Measurements from ENCODE around the gene ZNF341. TPM values are rescaled to one million over a fixed set of nuclear protein-coding genes. Genes with fewer than 3 reads are reported as not detected.

The ZNF341 gene
- total and polyA plus RNA-seq, 9 of the 15 experiments (the other 6 are each of a cell fraction or from before 2014, with no cell fraction given) = 0.08 to 2.6 (median 1.0) TPM

GRCh38 chr20:33686100-33686983 lies 45.5 kb upstream of the ZNF341 start, which contains the start of gene E2F1 (continued):
- TF ChIP-seq ZNF778 (CRISPR knock-in tag; IDR thresholded peaks at IDR 0.05) (no peak), MCM7 (IDR thresholded peaks at IDR 0.05) (no peak), ZNF644 (tag; IDR thresholded peaks at IDR 0.05; ENCODE audit: low read depth) (no peak), ATF3 (IDR thresholded peaks at IDR 0.05) (no peak), ATF3 (CRISPR knock-in tag; conservative IDR thresholded peaks at IDR 0.05) (peak; percentile 23; the same call in 1 of the 2 replicates), MXD1 (CRISPR knock-in tag; IDR thresholded peaks at IDR 0.05; ENCODE audit: borderline replicate concordance, poor library complexity, severe bottlenecking) (no peak), ZNF507 (tag; conservative IDR thresholded peaks at IDR 0.05) (no peak), BACH1 (tag; IDR thresholded peaks at IDR 0.05) (no peak), TFE3 (CRISPR knock-in tag; IDR thresholded peaks at IDR 0.05) (peak; percentile 41; the same call in 1 of the 2 replicates), ZNF12 (CRISPR knock-in tag; IDR thresholded peaks at IDR 0.05) (no peak), NFYB (IDR thresholded peaks at IDR 0.05; ENCODE audit: extremely low read depth, insufficient read length) (peak; percentile 68), POLR2AphosphoS5 (IDR thresholded peaks at IDR 0.05; ENCODE audit: control insufficient read depth, insufficient read depth, low read depth, low read length) (peak; percentile 43; the same call in 1 of the 2 replicates), GATA2 (CRISPR knock-in tag; IDR thresholded peaks at IDR 0.05) (no peak), SAP30 (IDR thresholded peaks at IDR 0.05; ENCODE audit: borderline replicate concordance, insufficient read depth, low read depth, low read length, poor library complexity, severe bottlenecking) (peak; percentile 85), CEBPG (CRISPR knock-in tag; IDR thresholded peaks at IDR 0.05) (0 out of 2 replicates have a peak, but pooled peaks have one; percentile 10), CEBPG (tag; conservative IDR thresholded peaks at IDR 0.05 in 1 of 2, IDR thresholded peaks at IDR 0.05 in 1 of 2) (no peak), NBN (IDR thresholded peaks at IDR 0.05; ENCODE audit: low read depth) (no peak)
- TF ChIP-seq, protein P1, sequence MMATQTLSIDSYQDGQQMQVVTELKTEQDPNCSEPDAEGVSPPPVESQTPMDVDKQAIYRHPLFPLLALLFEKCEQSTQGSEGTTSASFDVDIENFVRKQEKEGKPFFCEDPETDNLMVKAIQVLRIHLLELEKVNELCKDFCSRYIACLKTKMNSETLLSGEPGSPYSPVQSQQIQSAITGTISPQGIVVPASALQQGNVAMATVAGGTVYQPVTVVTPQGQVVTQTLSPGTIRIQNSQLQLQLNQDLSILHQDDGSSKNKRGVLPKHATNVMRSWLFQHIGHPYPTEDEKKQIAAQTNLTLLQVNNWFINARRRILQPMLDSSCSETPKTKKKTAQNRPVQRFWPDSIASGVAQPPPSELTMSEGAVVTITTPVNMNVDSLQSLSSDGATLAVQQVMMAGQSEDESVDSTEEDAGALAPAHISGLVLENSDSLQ (IDR thresholded peaks at IDR 0.05) = no peak

Measured in K562 (cell line).